ENCODE data around the gene ALOX12B.

The ALOX12B gene

GRCh38 chr17:8068736-8069586 lies 18.6 kb downstream of the ALOX12B start:
- H3K27me3 ChIP-seq (ENCODE audit: insufficient read depth, low read length): peaks cover 7% of the 10 kb centered on the region; the same call in 1 of the 2 replicates
- no peak overlapping the region for H3K27ac ChIP-seq (ENCODE audit: low read depth, low read length, poor library complexity, severe bottlenecking)
- no peaks in the 10 kb centered on the region for H3K36me3 ChIP-seq (ENCODE audit: insufficient read depth, low read length)
- no peaks in the 10 kb centered on the region for H4K20me1 ChIP-seq (ENCODE audit: insufficient read depth, low read length)
- no peak overlapping the region for H2AFZ ChIP-seq (ENCODE audit: low read length)
- H3K9me2 ChIP-seq (ENCODE audit: low read depth, low read length): no peaks in the 10 kb centered on the region
- TF ChIP-seq CTCF (IDR thresholded peaks at IDR 0.05; ENCODE audit: low read length): no peak
- TF ChIP-seq EZH2 (IDR thresholded peaks at IDR 0.05; ENCODE audit: borderline replicate concordance, low read length): no peak
- no peaks in the 10 kb centered on the region for H3K79me2 ChIP-seq (ENCODE audit: insufficient read depth, low read length)
- no peak overlapping the region for H3K9ac ChIP-seq (ENCODE audit: low read length)
- no peaks in the 10 kb centered on the region for H3F3A ChIP-seq (ENCODE audit: insufficient read depth, low read length)
- no peak overlapping the region for H3K4me3 ChIP-seq (ENCODE audit: low read depth, low read length, poor library complexity, severe bottlenecking)
- no peaks in the 10 kb centered on the region for H3K4me1 ChIP-seq (ENCODE audit: insufficient read depth, low read length, severe bottlenecking)
- H3K9me3 ChIP-seq (ENCODE audit: low read length): no peaks in the 10 kb centered on the region
- H3K4me2 ChIP-seq (ENCODE audit: low read length): no peak overlapping the region

- no peaks in the 10 kb centered on the region for H3K9me3 ChIP-seq (ENCODE audit: low read length)
- H4K20me1 ChIP-seq (ENCODE audit: insufficient read depth, low read length): no peaks in the 10 kb centered on the region
- H3K9ac ChIP-seq (ENCODE audit: low read length): no peak overlapping the region
- no peak for TF ChIP-seq EZH2 (IDR thresholded peaks at IDR 0.05; ENCODE audit: borderline replicate concordance, low read length)
- TF ChIP-seq CTCF (IDR thresholded peaks at IDR 0.05; ENCODE audit: low read length): no peak
- no peaks in the 10 kb centered on the region for H3K4me1 ChIP-seq (ENCODE audit: insufficient read depth, low read length, severe bottlenecking)
- no peaks in the 10 kb centered on the region for H3K36me3 ChIP-seq (ENCODE audit: insufficient read depth, low read length)
- no peak overlapping the region for H3K4me2 ChIP-seq (ENCODE audit: low read length)
- no peak overlapping the region for H2AFZ ChIP-seq (ENCODE audit: low read length)
- no peaks in the 10 kb centered on the region for H3K79me2 ChIP-seq (ENCODE audit: insufficient read depth, low read length)
- no peak overlapping the region for H3K4me3 ChIP-seq (ENCODE audit: low read depth, low read length, poor library complexity, severe bottlenecking)
- H3K27me3 ChIP-seq (ENCODE audit: insufficient read depth, low read length): peaks cover 7% of the 10 kb centered on the region; the same call in 1 of the 2 replicates
- no peak overlapping the region for H3K27ac ChIP-seq (ENCODE audit: low read depth, low read length, poor library complexity, severe bottlenecking)
- no peaks in the 10 kb centered on the region for H3K9me2 ChIP-seq (ENCODE audit: low read depth, low read length)
- H3F3A ChIP-seq (ENCODE audit: insufficient read depth, low read length): no peaks in the 10 kb centered on the region
Measured at GRCh38 chr17:8067806-8068205, 19.7 kb downstream of the ALOX12B start.

- peaks cover 7% of the 10 kb centered on the region; the same call in 1 of the 2 replicates for H3K27me3 ChIP-seq (ENCODE audit: insufficient read depth, low read length)
- no peaks in the 10 kb centered on the region for H3K9me3 ChIP-seq (ENCODE audit: low read length)
- no peak overlapping the region for H3K4me3 ChIP-seq (ENCODE audit: low read depth, low read length, poor library complexity, severe bottlenecking)
- H4K20me1 ChIP-seq (ENCODE audit: insufficient read depth, low read length): no peaks in the 10 kb centered on the region
- H2AFZ ChIP-seq (ENCODE audit: low read length): no peak overlapping the region
- H3K4me2 ChIP-seq (ENCODE audit: low read length): no peak overlapping the region
- H3K4me1 ChIP-seq (ENCODE audit: insufficient read depth, low read length, severe bottlenecking): no peaks in the 10 kb centered on the region
- H3K9ac ChIP-seq (ENCODE audit: low read length): no peak overlapping the region
- H3K27ac ChIP-seq (ENCODE audit: low read depth, low read length, poor library complexity, severe bottlenecking): no peak overlapping the region
- no peaks in the 10 kb centered on the region for H3F3A ChIP-seq (ENCODE audit: insufficient read depth, low read length)
- no peaks in the 10 kb centered on the region for H3K9me2 ChIP-seq (ENCODE audit: low read depth, low read length)
- H3K36me3 ChIP-seq (ENCODE audit: insufficient read depth, low read length): no peaks in the 10 kb centered on the region
- H3K79me2 ChIP-seq (ENCODE audit: insufficient read depth, low read length): no peaks in the 10 kb centered on the region
- no peak; the same call in 1 of the 2 replicates for TF ChIP-seq CTCF (IDR thresholded peaks at IDR 0.05; ENCODE audit: low read length)
- TF ChIP-seq EZH2 (IDR thresholded peaks at IDR 0.05; ENCODE audit: borderline replicate concordance, low read length): no peak
Measured at GRCh38 chr17:8066841-8067775, 20.4 kb downstream of the ALOX12B start.

All from OCI-LY1 (cell line).